Lung (tissue), 12 donors: ENCODE results near the gene STEEP1. TPM values are rescaled to one million over a fixed set of nuclear protein-coding genes. Genes with fewer than 3 reads are reported as not detected.

ENCODE experiments used
- ATAC-seq: fragments of 200-7000 bp; cut with Tn5 transposase; one replicate; pipeline ENCODE4 v1.9.1; 2020; ENCODE audit warnings: moderate number of reproducible peaks; ENCODE audit not compliant: insufficient read depth, low FRiP score
- DNase-seq, 3 donors: peaks; one replicate each; pipeline ENCODE4 v3.0.0-alpha.2; 2013 to 2017
- H3K27ac ChIP-seq, 2 donors: one replicate each; pipeline ENCODE4 v1.5.1; 2013; ENCODE audit warnings: mild to moderate bottlenecking in 2 of 2, moderate library complexity in 2 of 2, control low read depth in 1 of 2, inconsistent platforms in 1 of 2, low read depth in 1 of 2, low read length in 1 of 2
- H3K27me3 ChIP-seq, 3 donors: one replicate each; pipeline ENCODE4 v1.5.1; 2013; ENCODE audit warnings: low read length in 2 of 3; ENCODE audit not compliant: control insufficient read depth in 3 of 3, insufficient read depth in 3 of 3
- H3K36me3 ChIP-seq, 4 donors: one replicate each; pipeline ENCODE4 v1.5.1; 2013; ENCODE audit warnings: low read length in 4 of 4, mild to moderate bottlenecking in 1 of 4, moderate library complexity in 1 of 4; ENCODE audit not compliant: control insufficient read depth in 4 of 4, insufficient read depth in 4 of 4
- H3K4me1 ChIP-seq, 5 donors: one replicate each; pipeline ENCODE4 v1.5.1; 2013; ENCODE audit warnings: low read length in 5 of 5, mild to moderate bottlenecking in 2 of 5, moderate library complexity in 1 of 5; ENCODE audit not compliant: control insufficient read depth in 5 of 5, insufficient read depth in 5 of 5
- H3K4me3 ChIP-seq: one replicate; pipeline ENCODE4 v1.5.1; 2013; ENCODE audit warnings: mild to moderate bottlenecking, control low read depth, moderate library complexity
- H3K9ac ChIP-seq, 2 donors: one replicate each; pipeline ENCODE4 v1.5.1; 2013; ENCODE audit warnings: low read length in 2 of 2, control low read depth in 1 of 2; ENCODE audit not compliant: insufficient read depth in 1 of 2
- H3K9me3 ChIP-seq, 4 donors: one replicate each; pipeline ENCODE4 v1.5.1; 2013; ENCODE audit warnings: low read length in 3 of 4, mild to moderate bottlenecking in 1 of 4, moderate library complexity in 1 of 4; ENCODE audit not compliant: control insufficient read depth in 4 of 4, insufficient read depth in 3 of 4
- CTCF ChIP-seq: IDR thresholded peaks from 2 replicates; pipeline ENCODE4 v1.5.1; 2012; ENCODE audit warnings: mild to moderate bottlenecking; ENCODE audit errors: control extremely low read depth, extremely low read depth
- WGBS, 2 donors: extraction: QIAGEN DNeasy Blood & Tissue Kit; methylation state at CpG; one replicate each; pipeline ENCODE4 v1.1.7; 2013; 5-methylcytosine and 5-hydroxymethylcytosine counted together
- polyA plus RNA-seq, 2 donors: library from polyadenylated mRNA; stranded (reverse); fragments of 200-250 nt; gene quantifications; one replicate each; pipeline ENCODE4 v1.2.1, GENCODE V29; 2013
- total RNA-seq, 2 donors: library from RNA; depleted of rRNA in 1 of 2; stranded (reverse); fragments of >200 nt in 1 of 2; gene quantifications; one replicate each; pipeline ENCODE4 v1.2.1, GENCODE V29; 2014 to 2021
- donor health status: control.
- donor health status: control.
- donor health status: Bipolar disorder and iron deficiency.
- donor health status: healthy.
- donor health status: DM: yes; HTN: yes; CAD: no.

The STEEP1 gene
- total and polyA plus RNA-seq, 4 donors: 8.3 to 40.8 (median 18.2) TPM

- H3K36me3 ChIP-seq: no peaks in the 10 kb centered on the region
- peak within 1 kb of the TSS; percentile 84 to 94 for H3K27ac ChIP-seq
- ATAC-seq (peak; percentile 96), DNase-seq (peak; percentile 93 to 96 (median 95))
- H3K4me3 ChIP-seq: peak within 1 kb of the TSS; percentile 69
- H3K27me3 ChIP-seq: no peaks in the 10 kb centered on the region
- 6 to 37% methylated on average over 31 to 46 of the region's 46 CpGs for WGBS, 2 donors
- no peaks in the 10 kb centered on the region for H3K9me3 ChIP-seq
- peak within 1 kb of the TSS; percentile 44 to 91 for H3K9ac ChIP-seq
- TF ChIP-seq CTCF: no peak
- H3K4me1 ChIP-seq: peaks cover 0 to 3% (median 0%) of the 10 kb centered on the region in 5 donors
These were observed 41.2 kb upstream of the STEEP1 start, which contains the start of gene NKRF for GRCh38 chrX:119606280-119607017. Gene NKRF, minus strand, starts transcription at chrX:119606424.

DNA sequence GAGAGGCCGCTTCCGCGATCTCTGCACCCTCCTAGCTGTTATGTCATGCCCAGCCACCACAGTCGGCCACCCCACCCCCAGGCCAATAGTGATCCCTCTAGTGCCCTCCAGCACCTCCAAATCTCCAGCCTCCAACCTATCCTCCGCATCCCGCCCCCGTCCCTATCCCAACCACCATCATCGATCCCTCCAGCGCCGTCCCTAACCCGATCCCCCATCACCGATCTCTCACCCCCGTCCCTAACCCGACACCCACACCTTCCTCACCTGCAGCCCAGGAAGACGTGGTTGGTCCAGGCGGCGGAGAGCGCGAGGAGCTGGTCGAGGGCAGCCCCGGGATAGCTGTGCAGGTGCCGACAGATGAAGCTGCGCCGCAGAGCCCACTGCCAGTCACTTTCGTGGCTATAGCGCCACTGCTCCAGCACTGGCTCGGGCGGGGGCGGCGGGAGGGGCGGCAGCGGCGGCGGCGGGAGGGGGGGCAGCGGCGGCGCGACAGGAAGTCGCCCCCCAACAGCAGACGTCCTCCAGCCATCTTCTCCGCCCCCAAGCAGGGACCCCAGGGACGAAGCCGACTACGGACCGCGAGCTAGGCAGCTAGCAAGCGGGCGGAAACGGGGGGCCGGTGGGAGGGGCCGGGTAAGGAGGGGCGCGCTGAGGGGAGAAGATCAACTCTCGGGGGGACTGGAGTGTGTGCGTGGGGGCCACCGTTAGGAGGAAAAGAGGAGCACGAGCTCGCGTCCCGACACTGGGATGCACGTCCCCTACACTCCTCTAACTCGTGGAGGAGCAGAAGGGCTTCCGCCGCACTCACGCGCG is 40.5 kb upstream of the STEEP1 start:
- DNase-seq: peak; percentile 5 to 33 (median 30)
- Histone ChIP-seq H3K4me3 (peak overlapping the region; percentile 69), H3K27me3 (no peaks in the 10 kb centered on the region), H3K36me3 (peaks cover 0 to 2% (median 0%) of the 10 kb centered on the region in 4 donors), H3K4me1 (peaks cover 0 to 3% (median 0%) of the 10 kb centered on the region in 5 donors), H3K9me3 (no peaks in the 10 kb centered on the region), H3K9ac (peak overlapping the region; percentile 44 to 91), H3K27ac (peak overlapping the region; percentile 83 to 94)
- 0 to 31% methylated on average over 34 to 68 of the region's 68 CpGs for WGBS, 2 donors
- no peak for TF ChIP-seq CTCF
- ATAC-seq: peak; percentile 42

GRCh38 chrX:119604766-119605463 is 39.7 kb upstream of the STEEP1 start:
- H3K27ac ChIP-seq: peak overlapping the region in 1 of 2 donors; percentile 6
- no peaks in the 10 kb centered on the region for H3K27me3 ChIP-seq
- H3K9me3 ChIP-seq: no peaks in the 10 kb centered on the region
- peaks cover 0 to 2% (median 0%) of the 10 kb centered on the region in 4 donors for H3K36me3 ChIP-seq
- H3K4me1 ChIP-seq: peaks cover 0 to 3% (median 0%) of the 10 kb centered on the region in 5 donors
- DNase-seq (peak in 1 of 3 donors; percentile 26), ATAC-seq (no peak)
- peak overlapping the region; percentile 69 for H3K4me3 ChIP-seq
- WGBS, 2 donors: 22 to 33% methylated on average over 9 to 17 of the region's 17 CpGs
- no peak for TF ChIP-seq CTCF
- peak overlapping the region in 1 of 2 donors; percentile 76 for H3K9ac ChIP-seq
